ENCODE results near the gene SIMC1.

The SIMC1 gene

DNA sequence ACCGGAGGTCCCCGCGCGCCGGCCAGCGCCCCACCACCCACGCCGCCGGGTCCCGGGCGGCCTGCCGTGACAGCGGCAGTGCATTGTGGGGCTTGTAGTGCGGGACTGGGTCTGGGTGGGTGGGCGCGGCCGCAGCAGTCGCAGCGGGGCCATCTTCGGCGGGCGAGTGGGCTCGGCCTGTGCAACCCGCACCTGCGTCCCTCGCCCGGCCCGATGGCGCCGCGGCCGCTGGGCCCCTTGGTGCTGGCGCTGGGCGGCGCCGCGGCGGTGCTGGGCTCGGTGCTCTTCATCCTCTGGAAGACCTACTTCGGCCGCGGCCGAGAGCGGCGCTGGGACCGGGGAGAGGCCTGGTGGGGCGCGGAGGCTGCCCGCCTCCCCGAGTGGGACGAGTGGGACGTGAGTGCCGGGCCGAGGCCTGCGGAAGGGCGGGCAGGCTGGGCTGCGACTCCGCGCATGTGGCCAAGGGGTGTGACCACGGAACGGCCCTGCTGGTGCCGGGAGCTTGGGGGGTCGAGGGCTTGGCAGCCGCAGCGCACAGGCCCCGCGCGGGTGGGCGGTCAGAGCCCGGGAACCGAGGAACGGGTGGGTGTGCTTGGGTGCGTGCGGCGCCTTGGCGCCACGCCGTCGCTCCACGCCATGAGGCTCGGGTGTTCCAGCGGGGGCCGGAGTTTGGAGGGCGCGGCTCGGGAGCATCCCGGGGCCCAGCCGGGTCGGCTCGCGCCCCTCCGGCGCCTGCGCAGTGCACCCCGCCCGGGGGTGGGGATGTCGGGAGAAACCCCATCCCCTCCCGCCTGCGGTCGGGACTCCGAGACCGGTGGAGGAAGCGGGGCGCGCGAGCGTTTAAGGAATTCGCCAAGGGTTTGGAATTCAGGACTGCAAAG, 127.4 kb downstream of the SIMC1 start, which contains the start of gene ARL10:
Gene ARL10, plus strand, starts transcription at position 137 of the 881 bp plus-strand sequence. Its CDS starts 77 bp downstream, at position 214.
- peak; percentile 73 for DNase-seq

DNA sequence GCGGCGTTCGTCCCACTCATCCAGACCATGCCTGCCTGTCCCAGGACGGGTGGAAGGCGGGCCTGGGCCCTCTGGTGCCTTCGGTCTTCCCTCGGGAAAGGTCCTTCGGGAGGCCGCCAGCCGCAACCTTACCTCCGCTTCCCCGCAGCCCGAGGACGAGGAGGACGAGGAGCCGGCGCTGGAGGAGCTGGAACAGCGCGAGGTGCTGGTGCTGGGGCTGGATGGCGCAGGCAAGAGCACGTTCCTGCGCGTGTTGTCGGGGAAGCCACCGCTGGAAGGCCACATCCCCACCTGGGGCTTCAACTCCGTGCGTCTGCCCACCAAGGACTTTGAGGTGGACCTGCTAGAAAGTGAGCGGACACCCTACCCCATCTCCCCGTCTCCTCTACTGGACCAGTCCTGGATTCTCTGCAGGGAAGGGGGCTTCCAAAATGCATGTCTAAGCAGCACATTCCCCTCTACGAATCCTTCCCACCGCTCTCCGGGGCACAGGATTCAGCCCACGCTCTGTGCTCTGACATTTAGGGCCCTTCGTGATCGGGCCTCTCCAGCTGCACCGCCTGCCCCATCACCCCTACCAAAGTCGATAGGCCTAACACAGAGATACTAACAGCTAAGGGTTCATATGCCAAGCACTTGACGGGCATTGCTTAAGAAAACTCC, 128.1 kb downstream of the SIMC1 start:
- DNase-seq, result no peak

GRCh38 chr5:176368726-176369125, 130.5 kb downstream of the SIMC1 start:
- no peak for DNase-seq

- DNase-seq, result no peak
These were observed 131.9 kb downstream of the SIMC1 start for GRCh38 chr5:176369934-176370711.

- DNase-seq, result no peak
These were observed 133.7 kb downstream of the SIMC1 start for GRCh38 chr5:176371621-176372539.

DNA sequence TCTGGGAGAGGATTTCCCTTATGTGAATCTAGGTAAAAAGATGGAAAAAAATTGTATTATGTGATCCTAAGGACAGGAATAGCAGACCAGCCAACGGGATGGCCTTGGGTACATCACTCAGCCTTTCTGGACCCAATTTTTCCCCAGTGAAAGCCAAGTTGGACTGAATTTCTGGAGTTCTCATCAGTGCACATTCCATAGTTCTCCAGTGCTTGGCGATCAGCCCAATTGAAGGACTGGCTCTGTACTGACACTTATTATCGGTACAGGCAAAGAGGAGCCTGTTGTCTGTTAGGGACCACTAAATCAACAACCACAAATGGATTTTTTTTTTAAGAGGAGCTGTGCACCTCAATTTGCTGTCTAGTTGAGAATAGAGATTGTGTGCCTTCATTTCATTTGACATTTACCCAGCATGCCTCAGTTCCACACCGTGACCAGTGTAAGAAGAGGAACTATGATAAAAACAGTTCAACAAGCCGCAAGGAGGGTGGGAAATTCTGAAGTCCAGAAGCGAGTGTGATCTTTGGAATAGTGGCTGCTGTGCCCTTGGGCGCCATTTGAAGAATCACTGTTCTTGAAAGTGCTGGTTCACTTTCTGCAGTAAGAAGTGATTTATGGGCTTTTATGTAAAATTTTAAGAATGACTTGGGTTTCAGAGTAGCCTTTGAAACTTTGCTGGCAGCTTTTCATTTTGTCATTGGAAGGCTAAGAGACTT, 135.0 kb downstream of the SIMC1 start:
- peak; percentile 14 for DNase-seq

DNA sequence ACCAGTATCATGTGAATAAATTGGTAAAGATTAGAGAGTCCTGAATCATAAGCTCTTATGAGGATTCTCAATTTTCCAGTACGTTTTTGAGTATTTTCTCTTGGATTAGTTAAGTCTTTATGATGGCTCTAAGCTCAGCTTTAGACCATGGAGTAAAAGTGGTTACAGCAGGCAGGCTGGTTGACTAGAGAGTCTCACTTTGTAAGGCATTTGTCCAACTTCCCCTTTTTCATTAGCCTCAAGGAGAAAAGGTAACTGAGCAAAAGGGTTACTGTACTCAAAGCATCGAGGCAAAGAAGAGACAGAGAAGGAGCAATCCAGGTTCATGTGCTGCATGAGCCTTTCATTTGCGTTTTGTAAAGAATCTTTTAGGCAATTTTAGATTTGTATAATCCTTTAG, 141.7 kb downstream of the SIMC1 start:
- no peak for DNase-seq

- no peak for DNase-seq
These were observed 143.2 kb downstream of the SIMC1 start for GRCh38 chr5:176381423-176381822.

- no peak for DNase-seq
These were observed 143.8 kb downstream of the SIMC1 start for GRCh38 chr5:176381979-176382378.

GRCh38 chr5:176382721-176383120, 144.5 kb downstream of the SIMC1 start:
- DNase-seq, result no peak

- DNase-seq, result no peak
These were observed 145.2 kb downstream of the SIMC1 start for GRCh38 chr5:176383248-176383905.

DNA sequence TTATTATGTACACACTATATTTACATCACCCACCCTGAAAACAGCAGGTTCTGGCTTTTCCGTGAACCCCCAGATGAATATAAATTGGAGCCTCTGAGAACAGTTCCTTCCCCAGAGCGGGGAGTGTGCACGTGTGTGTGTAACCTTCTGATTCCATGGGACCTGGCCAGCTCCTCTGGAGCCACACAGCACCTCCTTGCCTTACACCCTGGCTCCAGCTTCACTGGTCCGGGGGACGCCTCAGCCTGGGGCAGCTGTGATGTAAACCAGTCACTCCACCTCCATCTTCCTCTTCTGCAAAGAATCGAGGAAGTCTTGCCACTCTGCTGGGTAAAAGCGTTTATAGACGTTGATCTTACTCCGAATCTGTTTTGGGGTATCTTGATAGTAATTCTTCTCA, 145.7 kb downstream of the SIMC1 start:
- no peak for DNase-seq

GRCh38 chr5:176384366-176384930, 146.2 kb downstream of the SIMC1 start:
- DNase-seq, result no peak

- DNase-seq, result no peak
These were observed 146.8 kb downstream of the SIMC1 start for GRCh38 chr5:176384991-176385390.

GRCh38 chr5:176386491-176386890, 148.3 kb downstream of the SIMC1 start:
- DNase-seq, result no peak

- no peak for DNase-seq
These were observed 149.2 kb downstream of the SIMC1 start for GRCh38 chr5:176387384-176387925.

DNA sequence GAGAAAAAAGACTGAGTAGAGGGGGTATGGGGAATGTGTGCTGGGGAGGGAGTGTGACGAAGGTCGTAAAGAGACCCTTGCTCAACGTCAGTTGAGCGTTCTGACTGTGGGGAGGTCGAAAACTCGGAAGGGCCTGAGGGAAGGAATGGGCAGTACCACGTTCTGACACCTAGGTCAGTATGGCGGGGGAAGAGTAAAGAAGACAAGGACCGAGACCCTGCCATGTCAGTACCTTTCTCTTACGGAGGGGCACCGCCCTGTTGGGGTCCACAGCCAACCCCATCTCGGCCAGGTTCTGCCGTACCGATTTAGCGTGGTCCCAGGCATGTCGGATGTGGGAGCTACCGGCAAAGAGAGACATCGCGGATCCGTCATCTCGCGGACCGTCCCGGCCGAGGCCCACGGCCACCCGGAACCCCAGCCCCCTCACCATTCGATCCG, 149.8 kb downstream of the SIMC1 start:
- no peak for DNase-seq

- peak; percentile 99 for DNase-seq
These were observed 150.4 kb downstream of the SIMC1 start, which contains the start of the genes HIGD2A and NOP16 for GRCh38 chr5:176388444-176389134. Gene HIGD2A (plus strand): TSS chr5:176388751. CDS start chr5:176388820, 69 bp downstream. Gene NOP16 (minus strand): TSS chr5:176388598. CDS start chr5:176388539, 59 bp downstream.

Measured in fibroblast of upper back skin (primary cell).